HG03064 (cell line): ENCODE measurements around the gene NDUFAF7.
"Not testable (repeated sequence)": the region's sequence is repeated elsewhere in the genome, so short reads cannot be mapped to it uniquely, and the experiment has no call there.

Experiments
- ATAC-seq: cut with Tn5 transposase; IDR thresholded peaks from one replicate; pipeline ENCODE4 v1.9.1; 2021; ENCODE audit warnings: low read depth; ENCODE audit not compliant: unreplicated experiment

Gene NDUFAF7

GRCh38 chr2:37211212-37211611 lies 20.2 kb upstream of the NDUFAF7 start:
- no peak for ATAC-seq

GRCh38 chr2:37211939-37212338 lies 19.5 kb upstream of the NDUFAF7 start:
- ATAC-seq, result no peak

- no peak for ATAC-seq
These were observed 16.2 kb upstream of the NDUFAF7 start for GRCh38 chr2:37215250-37215649.

- no peak for ATAC-seq
These were observed 12.4 kb upstream of the NDUFAF7 start for GRCh38 chr2:37219046-37219445.

GRCh38 chr2:37223131-37223530 lies 8.3 kb upstream of the NDUFAF7 start:
- ATAC-seq, result no peak

GRCh38 chr2:37224063-37224462 lies 7.4 kb upstream of the NDUFAF7 start:
- no peak for ATAC-seq

GRCh38 chr2:37225129-37225528 lies 6.3 kb upstream of the NDUFAF7 start:
- ATAC-seq, result not testable (repeated sequence)

- ATAC-seq, result no peak
These were observed 4.6 kb upstream of the NDUFAF7 start for GRCh38 chr2:37226863-37227262.

- ATAC-seq, result no peak
These were observed 2.7 kb upstream of the NDUFAF7 start for GRCh38 chr2:37228788-37229187.

GRCh38 chr2:37230581-37230980 lies 877 bp upstream of the NDUFAF7 start:
- no peak for ATAC-seq

GRCh38 chr2:37232131-37232933 lies 874 bp downstream of the NDUFAF7 start:
- no peak for ATAC-seq

- ATAC-seq, result no peak
These were observed 12.0 kb downstream of the NDUFAF7 start for GRCh38 chr2:37243435-37243834.

GRCh38 chr2:37244017-37244416 lies 12.6 kb downstream of the NDUFAF7 start:
- ATAC-seq, result peak; percentile 92

GRCh38 chr2:37244755-37245154 lies 13.3 kb downstream of the NDUFAF7 start:
- ATAC-seq, result no peak

GRCh38 chr2:37246205-37246604 lies 14.7 kb downstream of the NDUFAF7 start:
- ATAC-seq, result no peak

GRCh38 chr2:37250869-37251740 lies 19.6 kb downstream of the NDUFAF7 start:
- no peak for ATAC-seq

GRCh38 chr2:37262522-37262921 lies 31.1 kb downstream of the NDUFAF7 start:
- ATAC-seq, result no peak

GRCh38 chr2:37263839-37264238 lies 32.4 kb downstream of the NDUFAF7 start:
- no peak for ATAC-seq

GRCh38 chr2:37267685-37268084 lies 36.2 kb downstream of the NDUFAF7 start:
- ATAC-seq, result no peak

GRCh38 chr2:37268111-37268510 lies 36.7 kb downstream of the NDUFAF7 start:
- ATAC-seq, result no peak

- ATAC-seq, result no peak
These were observed 40.1 kb downstream of the NDUFAF7 start for GRCh38 chr2:37271376-37272067.
